Gastroesophageal sphincter (tissue), 3 donors: Measurements from ENCODE around the gene ORC6.
"Not testable (repeated sequence)": the region's sequence is repeated elsewhere in the genome, so short reads cannot be mapped to it uniquely, and the experiment has no call there.

Experiments
- EP300 ChIP-seq: sonication (generic); formaldehyde crosslinking; IDR thresholded peaks from one replicate; pipeline ENCODE4 v1.6.1; 2017; ENCODE audit warnings: antibody characterized with exemption, mild to moderate bottlenecking
- POLR2A ChIP-seq, 2 donors: fragments of 450-650 bp; IDR thresholded peaks; one replicate each; pipeline ENCODE4 v1.6.1; 2017; ENCODE audit warnings: antibody characterized with exemption in 2 of 2, mild to moderate bottlenecking in 2 of 2, moderate library complexity in 1 of 2
- POLR2AphosphoS5 ChIP-seq: sonication (generic); formaldehyde crosslinking; IDR thresholded peaks from one replicate; pipeline ENCODE4 v1.6.1; 2017; ENCODE audit warnings: antibody characterized with exemption
- TF ChIP-seq, protein P1 (sequence below), 4 experiments: fragments of 200-600 bp in 2 of 4; fragments of 450-650 bp in 2 of 4; sonication (generic) in 1 of 4; IDR thresholded peaks; one replicate each; pipeline ENCODE4 v1.5.1; 2017 to 2019; ENCODE audit warnings: antibody characterized with exemption in 4 of 4, mild to moderate bottlenecking in 2 of 4, moderate library complexity in 2 of 4

DNA sequence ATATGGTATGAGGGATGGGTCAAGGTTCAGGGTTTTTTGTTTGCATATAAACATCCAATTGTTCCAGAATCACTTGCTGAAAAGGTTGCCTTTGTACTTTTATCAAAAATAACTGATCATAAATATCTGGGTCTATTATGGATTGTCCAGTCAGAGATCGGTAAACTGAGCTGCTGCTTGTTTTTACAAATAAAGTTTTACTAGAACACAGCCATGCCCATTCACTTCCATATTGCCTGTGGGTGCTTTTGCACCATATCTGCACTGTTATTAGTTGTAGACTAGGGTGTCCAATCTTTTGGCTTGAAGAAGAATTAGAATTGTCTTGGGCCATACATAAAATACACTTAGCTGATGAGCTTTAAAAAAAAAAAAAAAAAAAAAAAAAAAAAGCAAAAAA is 11.5 kb upstream of the ORC6 start:
- not testable (repeated sequence) for TF ChIP-seq EP300; POLR2AphosphoS5; POLR2A (IDR thresholded peaks at IDR 0.05)
- TF ChIP-seq, protein P1, sequence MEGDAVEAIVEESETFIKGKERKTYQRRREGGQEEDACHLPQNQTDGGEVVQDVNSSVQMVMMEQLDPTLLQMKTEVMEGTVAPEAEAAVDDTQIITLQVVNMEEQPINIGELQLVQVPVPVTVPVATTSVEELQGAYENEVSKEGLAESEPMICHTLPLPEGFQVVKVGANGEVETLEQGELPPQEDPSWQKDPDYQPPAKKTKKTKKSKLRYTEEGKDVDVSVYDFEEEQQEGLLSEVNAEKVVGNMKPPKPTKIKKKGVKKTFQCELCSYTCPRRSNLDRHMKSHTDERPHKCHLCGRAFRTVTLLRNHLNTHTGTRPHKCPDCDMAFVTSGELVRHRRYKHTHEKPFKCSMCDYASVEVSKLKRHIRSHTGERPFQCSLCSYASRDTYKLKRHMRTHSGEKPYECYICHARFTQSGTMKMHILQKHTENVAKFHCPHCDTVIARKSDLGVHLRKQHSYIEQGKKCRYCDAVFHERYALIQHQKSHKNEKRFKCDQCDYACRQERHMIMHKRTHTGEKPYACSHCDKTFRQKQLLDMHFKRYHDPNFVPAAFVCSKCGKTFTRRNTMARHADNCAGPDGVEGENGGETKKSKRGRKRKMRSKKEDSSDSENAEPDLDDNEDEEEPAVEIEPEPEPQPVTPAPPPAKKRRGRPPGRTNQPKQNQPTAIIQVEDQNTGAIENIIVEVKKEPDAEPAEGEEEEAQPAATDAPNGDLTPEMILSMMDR (IDR thresholded peaks at IDR 0.05) = not testable (repeated sequence)
